SU-DHL-6 (cell line): ENCODE results near the gene EMC9.

ENCODE experiments used
- H2AFZ ChIP-seq: fragments of 200-600 bp; sonication (generic); 2 replicates; pipeline ENCODE4 v1.6.1; 2014; ENCODE audit warnings: low read depth, mild to moderate bottlenecking, moderate library complexity, mixed read lengths, antibody characterized with exemption, low read length; ENCODE audit not compliant: severe bottlenecking
- H3F3A ChIP-seq: fragments of 200-600 bp; shearing (Covaris generic); 2 replicates; pipeline ENCODE4 v1.6.0; 2016; ENCODE audit warnings: antibody characterized with exemption, mild to moderate bottlenecking; ENCODE audit not compliant: insufficient read depth
- H3K27ac ChIP-seq: fragments of 200-600 bp; sonication (generic); 2 replicates; pipeline ENCODE4 v1.5.1; 2016; ENCODE audit warnings: low read depth, mild to moderate bottlenecking, low read length, moderate library complexity, mixed read lengths
- H3K27me3 ChIP-seq: fragments of 200-600 bp; sonication (generic), shearing (Covaris generic); 2 replicates; pipeline ENCODE4 v1.6.0; 2014; ENCODE audit warnings: mild to moderate bottlenecking, low read length
- H3K36me3 ChIP-seq: fragments of 200-600 bp; sonication (generic); 2 replicates; pipeline ENCODE4 v1.6.1; 2014; ENCODE audit warnings: mild to moderate bottlenecking, low read length, mixed read lengths
- H3K4me2 ChIP-seq: fragments of 300-600, 200-600 bp; shearing (Covaris generic), sonication (generic); 2 replicates; pipeline ENCODE4 v1.6.0; 2014; ENCODE audit warnings: low read length, low read depth, mild to moderate bottlenecking; ENCODE audit not compliant: poor library complexity, severe bottlenecking
- H3K4me3 ChIP-seq: fragments of 200-600 bp; sonication (generic); 2 replicates; pipeline ENCODE4 v1.5.1; 2014; ENCODE audit warnings: antibody characterized with exemption, low read length, mild to moderate bottlenecking, mixed read lengths; ENCODE audit not compliant: insufficient read depth, poor library complexity, severe bottlenecking
- H3K79me2 ChIP-seq: fragments of 200-600 bp; sonication (generic); 2 replicates; pipeline ENCODE4 v1.6.1; 2014; ENCODE audit warnings: mild to moderate bottlenecking, low read length, moderate library complexity; ENCODE audit not compliant: insufficient read depth
- H3K9ac ChIP-seq: fragments of 200-600 bp; sonication (generic); 2 replicates; pipeline ENCODE4 v1.7.0; 2014; ENCODE audit warnings: mild to moderate bottlenecking, low read length
- H3K9me2 ChIP-seq: fragments of 200-600 bp; sonication (generic); replicated peaks from 2 replicates; pipeline ENCODE4 v1.6.1; 2014; ENCODE audit warnings: low read length; ENCODE audit not compliant: insufficient read depth
- H3K9me3 ChIP-seq: fragments of 200-600 bp; sonication (generic); 2 replicates; pipeline ENCODE4 v1.6.1; 2014; ENCODE audit warnings: low read length, mixed read lengths; ENCODE audit not compliant: insufficient read depth
- H4K20me1 ChIP-seq: fragments of 200-600 bp; sonication (generic); 2 replicates; pipeline ENCODE4 v1.6.1; 2014; ENCODE audit warnings: low read depth, mild to moderate bottlenecking, antibody characterized with exemption, low read length, moderate library complexity, mixed read lengths
- EZH2phosphoT487 ChIP-seq: fragments of 200-600 bp; sonication (generic), shearing (Covaris generic); conservative IDR thresholded peaks from 2 replicates; pipeline ENCODE4 v1.6.1; 2018; ENCODE audit warnings: mild to moderate bottlenecking, antibody characterized with exemption, low read length, moderate library complexity, mixed read lengths
- TF ChIP-seq, protein P1 (sequence below): fragments of 200-600 bp; sonication (generic); IDR thresholded peaks from one replicate; pipeline ENCODE4 v1.5.1; 2017; ENCODE audit warnings: antibody characterized with exemption, mild to moderate bottlenecking, low read length, moderate library complexity; ENCODE audit not compliant: insufficient read depth, poor library complexity, severe bottlenecking

The EMC9 gene

DNA sequence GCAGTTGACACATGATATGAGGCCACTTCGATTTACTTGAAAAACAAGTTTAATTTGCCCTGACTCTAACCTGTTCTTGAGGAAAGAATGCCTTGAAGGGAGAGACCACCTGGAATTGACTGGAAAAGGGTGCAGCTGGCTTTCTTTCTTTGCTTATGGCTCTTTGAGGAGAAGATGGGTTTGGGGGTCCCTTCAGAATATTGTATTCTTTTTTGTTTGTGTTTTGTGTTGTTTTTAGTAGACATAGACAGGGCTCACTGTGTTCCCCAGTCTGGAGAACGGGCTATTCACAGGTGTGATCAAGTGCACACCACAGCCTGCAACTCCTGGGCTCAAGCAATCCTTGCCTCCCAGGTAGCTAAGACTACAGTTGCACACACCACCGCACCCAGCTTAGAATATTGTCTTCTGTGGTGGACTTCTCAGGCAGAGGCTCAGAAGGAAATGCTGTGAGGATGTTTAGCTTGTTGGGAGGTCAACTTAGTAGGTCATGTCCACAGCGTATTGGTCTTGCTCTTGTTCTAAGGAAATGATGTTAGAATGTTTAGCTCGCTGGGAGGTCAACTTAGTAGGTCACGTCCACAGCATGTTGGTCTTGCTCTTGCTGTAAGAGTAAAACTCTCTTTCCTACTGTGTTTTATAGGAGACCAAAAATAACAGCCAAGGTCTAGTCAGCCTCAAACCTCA is 25.1 kb downstream of the EMC9 start:
- Histone ChIP-seq H3K9me3 (no peaks in the 10 kb centered on the region), H3K27ac (no peak overlapping the region), H2AFZ (no peak overlapping the region), H3K4me3 (peak overlapping the region; percentile 75), H3K4me2 (peak overlapping the region; percentile 81), H3K79me2 (peaks cover 16% of the 10 kb centered on the region), H3F3A (no peaks in the 10 kb centered on the region), H3K36me3 (no peaks in the 10 kb centered on the region), H3K9ac (peak overlapping the region; percentile 82), H4K20me1 (no peaks in the 10 kb centered on the region), H3K9me2 (no peaks in the 10 kb centered on the region), H3K27me3 (no peaks in the 10 kb centered on the region)
- no peak for TF ChIP-seq EZH2phosphoT487

DNA sequence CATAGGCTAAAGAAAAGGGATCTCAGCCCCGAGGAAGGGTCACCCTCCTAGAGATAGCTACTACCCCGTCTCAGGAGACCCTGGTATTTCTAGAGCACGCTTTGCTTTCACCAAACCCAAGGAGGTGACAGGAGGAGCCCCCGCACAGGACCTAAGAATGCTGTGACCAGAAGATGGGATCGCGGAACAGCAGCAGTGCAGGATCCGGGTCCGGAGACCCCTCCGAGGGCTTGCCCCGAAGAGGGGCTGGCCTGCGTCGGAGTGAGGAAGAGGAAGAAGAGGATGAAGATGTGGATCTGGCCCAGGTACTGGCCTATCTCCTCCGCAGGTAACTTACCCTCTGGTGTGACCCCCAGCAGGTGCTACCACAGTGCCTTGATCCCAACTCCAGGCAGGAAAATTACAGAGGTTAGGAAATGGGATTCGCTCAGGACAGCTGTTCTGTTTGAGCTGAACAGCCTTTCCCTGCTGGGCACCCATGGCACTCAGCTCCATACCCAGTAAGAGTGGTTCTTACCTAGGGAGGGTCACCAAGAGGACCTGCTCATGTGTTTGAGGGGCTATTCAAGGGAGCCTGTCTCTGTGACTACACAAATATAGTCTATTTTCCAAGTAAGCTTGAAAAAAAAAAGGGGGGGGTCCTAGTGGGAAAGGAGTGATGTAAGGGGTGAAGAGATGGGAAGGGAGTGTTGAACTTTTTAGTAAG is 25.8 kb downstream of the EMC9 start:
- H3K27me3 ChIP-seq: no peaks in the 10 kb centered on the region
- H2AFZ ChIP-seq: peak overlapping the region; percentile 8
- H3K9ac ChIP-seq: peak overlapping the region; percentile 82
- no peaks in the 10 kb centered on the region for H3K9me2 ChIP-seq
- H3K36me3 ChIP-seq: no peaks in the 10 kb centered on the region
- H3K27ac ChIP-seq: peak overlapping the region; percentile 22; the same call in 1 of the 2 replicates
- H4K20me1 ChIP-seq: no peaks in the 10 kb centered on the region
- TF ChIP-seq, protein P1, sequence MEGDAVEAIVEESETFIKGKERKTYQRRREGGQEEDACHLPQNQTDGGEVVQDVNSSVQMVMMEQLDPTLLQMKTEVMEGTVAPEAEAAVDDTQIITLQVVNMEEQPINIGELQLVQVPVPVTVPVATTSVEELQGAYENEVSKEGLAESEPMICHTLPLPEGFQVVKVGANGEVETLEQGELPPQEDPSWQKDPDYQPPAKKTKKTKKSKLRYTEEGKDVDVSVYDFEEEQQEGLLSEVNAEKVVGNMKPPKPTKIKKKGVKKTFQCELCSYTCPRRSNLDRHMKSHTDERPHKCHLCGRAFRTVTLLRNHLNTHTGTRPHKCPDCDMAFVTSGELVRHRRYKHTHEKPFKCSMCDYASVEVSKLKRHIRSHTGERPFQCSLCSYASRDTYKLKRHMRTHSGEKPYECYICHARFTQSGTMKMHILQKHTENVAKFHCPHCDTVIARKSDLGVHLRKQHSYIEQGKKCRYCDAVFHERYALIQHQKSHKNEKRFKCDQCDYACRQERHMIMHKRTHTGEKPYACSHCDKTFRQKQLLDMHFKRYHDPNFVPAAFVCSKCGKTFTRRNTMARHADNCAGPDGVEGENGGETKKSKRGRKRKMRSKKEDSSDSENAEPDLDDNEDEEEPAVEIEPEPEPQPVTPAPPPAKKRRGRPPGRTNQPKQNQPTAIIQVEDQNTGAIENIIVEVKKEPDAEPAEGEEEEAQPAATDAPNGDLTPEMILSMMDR: no peak
- no peak for TF ChIP-seq EZH2phosphoT487
- peak overlapping the region; percentile 75 for H3K4me3 ChIP-seq
- H3K9me3 ChIP-seq: no peaks in the 10 kb centered on the region
- H3K4me2 ChIP-seq: peak overlapping the region; percentile 81
- peaks cover 16% of the 10 kb centered on the region for H3K79me2 ChIP-seq
- peaks cover 5% of the 10 kb centered on the region; the same call in 1 of the 2 replicates for H3F3A ChIP-seq

DNA sequence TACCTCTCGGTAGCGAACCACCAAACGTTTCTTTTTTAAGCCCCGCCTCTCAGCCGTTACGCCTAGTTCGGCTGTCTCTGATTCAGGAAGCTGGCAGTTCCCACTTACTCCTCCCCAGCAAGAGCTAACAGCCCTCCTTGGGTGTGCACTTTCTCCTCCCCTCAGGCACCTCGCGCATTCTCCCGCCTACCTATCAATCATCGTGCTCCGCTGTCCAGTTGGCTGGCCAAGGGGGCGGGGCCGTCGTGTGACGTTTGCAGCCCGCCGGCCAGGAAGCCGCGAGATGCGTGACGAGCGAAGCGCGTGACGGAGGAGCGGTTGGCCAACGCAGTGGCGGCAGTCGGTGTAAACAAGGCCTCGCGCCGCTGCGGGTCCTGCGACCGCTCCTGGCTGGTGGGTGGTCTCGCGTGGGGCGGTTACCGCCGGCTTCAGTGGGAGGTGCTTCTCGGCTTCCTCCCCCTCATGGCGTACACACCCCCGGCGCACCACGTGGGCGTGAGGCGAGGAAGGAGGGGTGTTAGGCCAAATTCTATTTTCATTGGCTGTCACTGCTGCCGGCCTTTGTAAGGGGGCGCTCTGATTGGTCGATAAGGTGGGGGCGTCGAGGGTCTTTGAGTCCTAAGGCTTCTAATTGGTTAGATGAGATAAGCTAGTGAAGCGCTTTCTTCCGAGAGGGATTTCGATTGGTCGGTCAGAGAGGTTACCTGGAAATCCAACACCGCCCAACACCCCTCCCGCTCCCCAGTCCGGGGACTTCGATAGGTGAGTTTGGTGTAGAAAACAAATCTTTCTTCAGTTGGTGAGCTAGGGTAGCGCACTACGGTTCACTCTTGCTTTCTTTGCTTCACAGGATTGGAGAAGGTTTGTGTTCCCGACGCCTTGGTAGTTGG is 26.6 kb downstream of the EMC9 start, which contains the start of the genes DCAF11 and NRL:
TSS of gene DCAF11 (plus strand) at position 246 of the 890 bp plus-strand sequence. CDS start 818 bp downstream, outside the sequence.
TSS of gene NRL (minus strand) at position 418 of the 890 bp plus-strand sequence. CDS start 32,101 bp downstream, outside the sequence.
- Histone ChIP-seq H3F3A (peaks cover 13% of the 10 kb centered on the region; the same call in 1 of the 2 replicates), H3K9me2 (no peaks in the 10 kb centered on the region), H3K27ac (peak within 1 kb of the TSS; percentile 90), H3K36me3 (no peaks in the 10 kb centered on the region), H3K27me3 (no peaks in the 10 kb centered on the region), H2AFZ (peak within 1 kb of the TSS; percentile 49), H3K4me3 (peak within 1 kb of the TSS; percentile 75), H4K20me1 (no peaks in the 10 kb centered on the region), H3K79me2 (peaks cover 16% of the 10 kb centered on the region), H3K4me2 (peak within 1 kb of the TSS; percentile 89), H3K9me3 (no peaks in the 10 kb centered on the region), H3K9ac (peak within 1 kb of the TSS; percentile 82)
- TF ChIP-seq, protein P1: no peak
- TF ChIP-seq EZH2phosphoT487: no peak
